SU-DHL-6 (cell line): ENCODE data around the gene ITLN1.

Source experiments
- H2AFZ ChIP-seq: fragments of 200-600 bp; sonication (generic); 2 replicates; pipeline ENCODE4 v1.6.1; 2014; ENCODE audit warnings: low read depth, mild to moderate bottlenecking, moderate library complexity, mixed read lengths, antibody characterized with exemption, low read length; ENCODE audit not compliant: severe bottlenecking
- H3F3A ChIP-seq: fragments of 200-600 bp; shearing (Covaris generic); 2 replicates; pipeline ENCODE4 v1.6.0; 2016; ENCODE audit warnings: antibody characterized with exemption, mild to moderate bottlenecking; ENCODE audit not compliant: insufficient read depth
- H3K27ac ChIP-seq: fragments of 200-600 bp; sonication (generic); 2 replicates; pipeline ENCODE4 v1.5.1; 2016; ENCODE audit warnings: low read depth, mild to moderate bottlenecking, low read length, moderate library complexity, mixed read lengths
- H3K27me3 ChIP-seq: fragments of 200-600 bp; sonication (generic), shearing (Covaris generic); 2 replicates; pipeline ENCODE4 v1.6.0; 2014; ENCODE audit warnings: mild to moderate bottlenecking, low read length
- H3K36me3 ChIP-seq: fragments of 200-600 bp; sonication (generic); 2 replicates; pipeline ENCODE4 v1.6.1; 2014; ENCODE audit warnings: mild to moderate bottlenecking, low read length, mixed read lengths
- H3K4me2 ChIP-seq: fragments of 300-600, 200-600 bp; shearing (Covaris generic), sonication (generic); 2 replicates; pipeline ENCODE4 v1.6.0; 2014; ENCODE audit warnings: low read length, low read depth, mild to moderate bottlenecking; ENCODE audit not compliant: poor library complexity, severe bottlenecking
- H3K4me3 ChIP-seq: fragments of 200-600 bp; sonication (generic); 2 replicates; pipeline ENCODE4 v1.5.1; 2014; ENCODE audit warnings: antibody characterized with exemption, low read length, mild to moderate bottlenecking, mixed read lengths; ENCODE audit not compliant: insufficient read depth, poor library complexity, severe bottlenecking
- H3K79me2 ChIP-seq: fragments of 200-600 bp; sonication (generic); 2 replicates; pipeline ENCODE4 v1.6.1; 2014; ENCODE audit warnings: mild to moderate bottlenecking, low read length, moderate library complexity; ENCODE audit not compliant: insufficient read depth
- H3K9ac ChIP-seq: fragments of 200-600 bp; sonication (generic); 2 replicates; pipeline ENCODE4 v1.7.0; 2014; ENCODE audit warnings: mild to moderate bottlenecking, low read length
- H3K9me2 ChIP-seq: fragments of 200-600 bp; sonication (generic); replicated peaks from 2 replicates; pipeline ENCODE4 v1.6.1; 2014; ENCODE audit warnings: low read length; ENCODE audit not compliant: insufficient read depth
- H3K9me3 ChIP-seq: fragments of 200-600 bp; sonication (generic); 2 replicates; pipeline ENCODE4 v1.6.1; 2014; ENCODE audit warnings: low read length, mixed read lengths; ENCODE audit not compliant: insufficient read depth
- H4K20me1 ChIP-seq: fragments of 200-600 bp; sonication (generic); 2 replicates; pipeline ENCODE4 v1.6.1; 2014; ENCODE audit warnings: low read depth, mild to moderate bottlenecking, antibody characterized with exemption, low read length, moderate library complexity, mixed read lengths
- CTCF ChIP-seq: fragments of 200-600 bp; sonication (generic); IDR thresholded peaks from one replicate; pipeline ENCODE4 v1.5.1; 2017; ENCODE audit warnings: antibody characterized with exemption, mild to moderate bottlenecking, low read length, moderate library complexity; ENCODE audit not compliant: insufficient read depth, poor library complexity, severe bottlenecking
- EZH2phosphoT487 ChIP-seq: fragments of 200-600 bp; sonication (generic), shearing (Covaris generic); conservative IDR thresholded peaks from 2 replicates; pipeline ENCODE4 v1.6.1; 2018; ENCODE audit warnings: mild to moderate bottlenecking, antibody characterized with exemption, low read length, moderate library complexity, mixed read lengths

ITLN1 gene

GRCh38 chr1:160910170-160910750 is 25.3 kb upstream of the ITLN1 start:
- no peak overlapping the region for H3K4me3 ChIP-seq
- H3K4me2 ChIP-seq, result no peak overlapping the region
- no peaks in the 10 kb centered on the region for H4K20me1 ChIP-seq
- H3K79me2 ChIP-seq, result no peaks in the 10 kb centered on the region
- H3F3A ChIP-seq, result no peaks in the 10 kb centered on the region
- H3K27ac ChIP-seq, result no peak overlapping the region
- H3K36me3 ChIP-seq, result no peaks in the 10 kb centered on the region
- no peaks in the 10 kb centered on the region for H3K9me3 ChIP-seq
- no peaks in the 10 kb centered on the region for H3K27me3 ChIP-seq
- no peak overlapping the region for H3K9ac ChIP-seq
- H2AFZ ChIP-seq, result no peak overlapping the region
- TF ChIP-seq EZH2phosphoT487, result no peak
- TF ChIP-seq CTCF, result no peak
- no peaks in the 10 kb centered on the region for H3K9me2 ChIP-seq

GRCh38 chr1:160907976-160908375 is 23.0 kb upstream of the ITLN1 start:
- no peak for TF ChIP-seq EZH2phosphoT487
- no peak for TF ChIP-seq CTCF
- H3K36me3 ChIP-seq, result no peaks in the 10 kb centered on the region
- H3K9me2 ChIP-seq, result no peaks in the 10 kb centered on the region
- H3K27ac ChIP-seq, result no peak overlapping the region
- no peak overlapping the region for H3K4me2 ChIP-seq
- H3K79me2 ChIP-seq, result no peaks in the 10 kb centered on the region
- H3K4me3 ChIP-seq, result no peak overlapping the region
- no peaks in the 10 kb centered on the region for H3K9me3 ChIP-seq
- H3K9ac ChIP-seq, result no peak overlapping the region
- H2AFZ ChIP-seq, result no peak overlapping the region
- no peaks in the 10 kb centered on the region for H3F3A ChIP-seq
- no peaks in the 10 kb centered on the region for H4K20me1 ChIP-seq
- H3K27me3 ChIP-seq, result no peaks in the 10 kb centered on the region

- Histone ChIP-seq H3K4me2 (no peak overlapping the region), H3K9me3 (no peaks in the 10 kb centered on the region), H3K27ac (no peak overlapping the region), H3K27me3 (no peaks in the 10 kb centered on the region), H3K9me2 (no peaks in the 10 kb centered on the region), H3F3A (no peaks in the 10 kb centered on the region), H3K36me3 (no peaks in the 10 kb centered on the region), H3K79me2 (no peaks in the 10 kb centered on the region), H3K4me3 (no peak overlapping the region), H3K9ac (no peak overlapping the region), H4K20me1 (no peaks in the 10 kb centered on the region), H2AFZ (no peak overlapping the region)
- no peak for TF ChIP-seq CTCF
- no peak for TF ChIP-seq EZH2phosphoT487
These were observed 20.6 kb upstream of the ITLN1 start for GRCh38 chr1:160905617-160905989.
